Right renal cortex interstitium (tissue), 3 donors: ENCODE measurements around the gene STOX2. TPM values are rescaled to one million over a fixed set of nuclear protein-coding genes. Genes with fewer than 3 reads are reported as not detected.
A peak's percentile ranks its signal among the peaks of the same experiment; 100 is the strongest.

Experiments
- DNase-seq, 3 donors: peaks; one replicate each; pipeline ENCODE4 v3.0.0-alpha.2; 2013; ENCODE audit warnings: low read depth in 3 of 3, low spot score in 2 of 3
- polyA plus RNA-seq, 3 donors: library from polyadenylated mRNA; unstranded; fragments of 120-200 nt; gene quantifications; one replicate each; pipeline ENCODE4 v1.2.1, GENCODE V29; 2013; ENCODE audit not compliant: insufficient read length in 3 of 3

Gene STOX2, protein sequence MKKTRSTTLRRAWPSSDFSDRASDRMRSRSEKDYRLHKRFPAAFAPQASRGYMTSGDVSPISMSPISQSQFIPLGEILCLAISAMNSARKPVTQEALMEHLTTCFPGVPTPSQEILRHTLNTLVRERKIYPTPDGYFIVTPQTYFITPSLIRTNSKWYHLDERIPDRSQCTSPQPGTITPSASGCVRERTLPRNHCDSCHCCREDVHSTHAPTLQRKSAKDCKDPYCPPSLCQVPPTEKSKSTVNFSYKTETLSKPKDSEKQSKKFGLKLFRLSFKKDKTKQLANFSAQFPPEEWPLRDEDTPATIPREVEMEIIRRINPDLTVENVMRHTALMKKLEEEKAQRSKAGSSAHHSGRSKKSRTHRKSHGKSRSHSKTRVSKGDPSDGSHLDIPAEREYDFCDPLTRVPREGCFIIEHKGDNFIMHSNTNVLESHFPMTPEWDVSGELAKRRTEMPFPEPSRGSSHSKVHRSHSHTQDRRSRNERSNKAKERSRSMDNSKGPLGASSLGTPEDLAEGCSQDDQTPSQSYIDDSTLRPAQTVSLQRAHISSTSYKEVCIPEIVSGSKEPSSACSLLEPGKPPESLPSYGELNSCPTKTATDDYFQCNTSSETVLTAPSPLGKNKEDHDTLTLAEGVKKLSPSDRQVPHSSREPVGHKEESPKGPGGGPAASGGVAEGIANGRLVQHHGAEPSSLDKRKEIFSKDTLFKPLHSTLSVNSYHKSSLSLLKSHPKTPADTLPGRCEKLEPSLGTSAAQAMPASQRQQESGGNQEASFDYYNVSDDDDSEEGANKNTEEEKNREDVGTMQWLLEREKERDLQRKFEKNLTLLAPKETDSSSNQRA (N-terminal part only)
- 10 to 100 TPM in 1 of 3 donors, 1 to 10 TPM in 2; 7.7 to 10.5 (median 8.8) TPM for polyA plus RNA-seq

GRCh38 chr4:183905081-183905592, at the start of gene STOX2:
Gene STOX2 (plus strand): TSS chr4:183905307. CDS start chr4:183906791, 1,484 bp downstream.
- DNase-seq: no peak

DNA sequence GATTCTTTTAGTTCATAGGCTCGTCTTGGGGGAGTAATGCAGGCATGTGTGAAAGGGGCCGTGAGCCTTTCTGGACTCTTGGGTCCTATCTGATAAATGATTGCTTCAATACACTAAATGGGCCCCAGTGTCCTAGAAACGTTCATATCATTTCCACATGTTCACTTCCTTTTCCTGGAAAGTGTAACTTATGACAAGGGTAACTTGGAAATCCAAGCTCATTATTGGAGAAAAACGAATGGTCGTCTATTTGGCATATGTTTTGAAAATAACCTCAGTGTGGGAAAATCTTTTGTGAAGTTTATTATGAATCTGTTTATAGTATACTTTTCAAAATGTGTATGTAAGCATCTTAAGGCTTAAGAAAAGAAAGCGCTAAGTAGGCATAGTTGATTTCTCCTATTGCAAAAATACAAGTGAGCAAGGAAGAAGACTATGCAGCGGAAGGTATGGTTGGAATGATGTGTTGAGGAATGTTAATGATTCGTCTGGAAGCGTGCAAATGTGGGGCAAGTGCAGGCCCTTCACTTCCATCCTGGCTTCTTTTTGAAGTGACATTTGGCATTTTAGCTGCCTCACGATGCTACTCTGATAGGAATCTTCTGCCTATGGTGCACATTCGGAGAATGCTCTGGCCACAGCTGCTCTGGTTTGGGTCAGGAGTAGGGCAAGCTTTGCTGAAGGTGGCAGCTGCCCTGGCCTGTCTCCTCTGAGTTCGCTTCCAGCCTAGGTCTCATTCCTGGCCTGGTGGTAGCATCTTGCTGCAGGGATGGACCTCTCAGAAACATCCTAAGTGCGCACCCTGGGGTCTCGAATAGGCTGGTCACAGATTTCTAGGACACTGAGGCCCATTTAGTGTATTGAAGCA, 49.5 kb upstream of the STOX2 start:
- DNase-seq: no peak

- DNase-seq: no peak
Observed at GRCh38 chr4:183857040-183857439, 48.1 kb upstream of the STOX2 start.

DNA sequence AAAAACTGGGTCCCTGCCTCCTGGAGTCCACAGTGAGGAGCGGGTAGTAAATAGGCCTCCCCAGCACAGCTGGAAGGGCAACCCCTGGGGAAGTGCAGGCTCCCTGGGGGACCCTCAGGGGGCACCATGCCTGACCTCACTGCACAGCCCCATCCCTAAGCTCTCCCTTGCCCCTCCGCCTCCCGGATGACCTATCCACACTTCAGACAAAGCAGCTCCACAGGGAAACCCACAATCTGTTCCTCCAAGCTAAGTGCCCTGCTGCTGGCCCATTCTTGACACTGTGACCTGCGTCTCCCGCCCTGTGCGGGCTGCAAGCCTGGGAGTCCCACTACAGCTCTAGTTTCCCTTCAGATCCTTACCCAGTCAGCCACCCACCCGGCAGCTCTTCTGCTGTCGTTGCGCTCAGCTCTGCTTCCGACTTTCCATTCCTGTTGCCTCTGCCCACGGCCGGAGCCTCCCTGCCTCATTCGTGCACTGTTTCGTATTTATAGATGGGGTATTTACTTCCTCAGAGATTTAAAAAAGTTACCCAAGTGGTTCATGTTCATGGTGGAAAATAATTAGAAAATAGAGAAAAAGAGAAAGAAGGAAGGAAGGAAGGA, 47.0 kb upstream of the STOX2 start:
- no peak for DNase-seq

- no peak for DNase-seq
Observed at GRCh38 chr4:183860119-183860518, 45.0 kb upstream of the STOX2 start.

- DNase-seq: no peak
Observed at GRCh38 chr4:183860731-183861130, 44.4 kb upstream of the STOX2 start.

- DNase-seq: no peak
Observed at GRCh38 chr4:183861426-183861825, 43.7 kb upstream of the STOX2 start.

DNA sequence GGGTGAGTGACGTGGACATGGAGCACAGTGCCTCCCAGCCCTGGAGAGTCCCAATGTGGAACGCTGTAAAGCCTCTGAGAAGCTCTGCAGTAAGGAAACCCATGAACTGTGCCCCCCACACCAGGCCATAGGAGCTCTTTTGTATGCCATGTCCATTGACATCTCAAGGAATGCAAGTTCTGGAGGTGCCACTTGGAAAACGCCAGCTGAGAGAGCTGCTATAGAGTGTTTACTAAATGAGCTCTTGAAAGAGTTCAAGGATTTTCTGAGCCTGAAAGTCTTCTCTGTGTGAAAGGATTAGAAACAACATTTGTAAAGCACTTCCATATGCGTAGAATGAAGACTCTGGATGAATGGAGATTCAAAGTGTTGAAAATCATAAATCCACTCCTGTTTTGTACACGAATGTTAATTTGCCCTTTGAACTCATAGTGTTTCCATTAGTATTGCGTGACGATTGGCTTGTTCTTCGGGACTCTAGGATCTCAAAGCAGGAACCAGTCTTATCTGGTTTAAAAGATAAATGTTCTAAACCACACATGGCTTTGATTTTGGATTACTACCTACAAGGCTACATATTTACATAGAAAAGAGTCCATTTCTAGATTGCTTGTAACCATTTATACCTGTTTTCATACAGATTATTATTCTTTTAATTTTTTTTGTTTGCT, 41.8 kb upstream of the STOX2 start:
- DNase-seq: no peak

DNA sequence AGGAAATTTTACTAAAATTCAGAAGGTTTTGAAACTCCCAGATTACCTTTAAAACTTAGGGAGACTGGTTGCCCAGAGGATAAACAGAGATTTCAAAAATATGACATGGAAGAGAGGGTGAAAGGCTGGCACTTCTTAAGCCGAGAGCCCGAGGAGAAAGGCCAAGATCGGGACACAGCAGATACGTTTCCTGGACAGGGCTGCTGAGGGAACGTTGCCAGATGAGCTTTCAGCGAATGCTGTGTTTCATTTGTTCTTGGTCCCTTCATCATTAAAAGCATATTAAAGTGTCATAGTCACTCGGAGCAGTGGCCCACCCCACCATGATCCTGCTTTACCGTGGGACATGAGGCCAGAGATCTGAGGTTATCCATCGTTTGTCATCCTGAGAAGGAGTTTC, 37.9 kb upstream of the STOX2 start:
- DNase-seq: no peak

- DNase-seq: no peak
Observed at GRCh38 chr4:183870997-183871396, 34.1 kb upstream of the STOX2 start.

- no peak for DNase-seq
Observed at GRCh38 chr4:183871581-183871980, 33.5 kb upstream of the STOX2 start.

DNA sequence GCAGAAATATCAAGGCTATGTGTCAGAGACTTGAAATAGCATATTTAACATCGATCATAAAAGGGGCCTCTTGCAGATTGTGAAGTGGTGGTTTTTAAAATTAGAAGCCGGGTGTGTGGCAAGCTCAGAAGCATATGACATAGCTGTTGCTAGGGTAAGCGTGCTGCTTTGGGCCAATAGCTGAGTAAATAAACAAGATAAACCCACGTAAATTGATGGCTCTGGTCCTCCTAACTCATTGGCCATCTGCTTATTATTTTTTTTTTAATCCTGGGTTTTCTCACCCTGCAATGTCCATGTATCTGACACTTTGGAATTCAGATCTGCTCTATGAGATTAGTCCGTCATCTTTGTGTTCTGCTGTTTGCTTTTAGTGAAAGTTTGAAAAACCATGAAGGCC, 32.6 kb upstream of the STOX2 start:
- no peak for DNase-seq

DNA sequence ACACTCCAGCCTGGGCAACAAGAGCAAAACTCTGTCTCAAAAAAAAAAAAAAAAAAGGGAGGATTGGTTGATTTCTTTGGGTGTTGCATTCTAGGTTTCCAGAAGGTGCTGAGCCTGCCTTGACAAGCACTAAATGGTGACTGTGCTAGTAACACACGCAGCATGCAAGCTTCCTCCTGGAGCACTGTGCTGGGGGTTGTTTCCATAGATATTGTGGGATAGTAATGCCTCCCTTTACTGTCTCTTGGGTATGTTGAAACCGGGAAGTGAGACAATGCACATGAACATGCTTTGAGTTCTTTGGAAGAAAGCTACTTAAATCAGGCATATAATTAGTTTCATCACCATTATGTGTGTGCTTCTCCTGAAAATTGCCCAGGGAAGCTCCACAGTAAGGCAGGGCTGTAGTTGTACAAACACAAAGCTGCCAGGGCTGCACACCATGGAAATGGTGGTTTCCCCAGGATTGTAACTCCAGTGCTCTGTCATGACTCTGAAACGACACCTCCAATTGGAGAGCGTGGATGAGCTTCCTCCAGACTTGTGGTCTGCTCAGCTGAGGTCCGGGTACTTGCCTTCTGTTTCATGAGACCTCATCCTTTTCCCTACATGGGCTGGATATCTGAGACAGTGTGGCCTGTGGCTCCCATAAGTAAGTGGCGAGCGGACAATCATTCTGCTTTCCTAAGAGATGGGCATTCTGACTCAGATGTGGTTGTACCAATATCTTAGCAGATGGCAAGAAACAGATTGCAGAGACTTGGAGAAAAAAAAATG, 31.5 kb upstream of the STOX2 start:
- DNase-seq: no peak

- no peak for DNase-seq
Observed at GRCh38 chr4:183875251-183875825, 29.8 kb upstream of the STOX2 start.

- peak in 1 of 3 donors; percentile 31 for DNase-seq
Observed at GRCh38 chr4:183876268-183876934, 28.7 kb upstream of the STOX2 start.

DNA sequence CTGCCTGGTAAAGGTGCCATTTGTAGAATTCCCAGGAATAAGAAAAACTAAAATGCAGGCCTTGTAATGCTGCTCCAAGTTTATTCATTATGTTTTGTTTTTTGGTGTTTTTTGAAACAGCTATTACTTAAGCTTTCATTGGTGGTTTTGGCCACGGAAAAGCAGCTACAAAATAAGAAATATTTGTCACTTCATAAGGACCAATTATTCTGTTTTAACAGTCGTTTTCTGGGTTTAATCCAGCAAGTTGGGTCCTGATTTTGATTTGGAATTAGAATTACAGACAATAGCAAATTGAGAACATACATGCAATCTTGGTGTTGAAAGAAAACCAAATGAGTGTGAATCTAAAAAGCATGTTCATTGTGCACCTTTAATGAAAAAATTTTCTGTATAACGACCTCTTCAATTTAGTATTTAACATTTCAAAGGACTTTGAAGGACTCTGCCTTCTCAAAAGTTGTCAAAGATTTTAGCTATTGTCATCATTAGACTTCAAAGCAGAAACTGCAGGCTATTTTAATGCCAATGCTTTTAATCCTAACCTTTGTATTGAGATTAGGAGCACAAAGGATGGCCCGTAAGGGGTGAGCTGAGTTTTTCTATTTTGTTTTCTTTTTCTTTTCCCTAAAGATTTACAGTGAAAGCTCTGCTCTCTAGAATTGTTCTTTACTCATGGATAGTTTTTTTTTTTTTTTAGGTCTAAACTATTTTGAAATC, 26.7 kb upstream of the STOX2 start:
- no peak for DNase-seq

- no peak for DNase-seq
Observed at GRCh38 chr4:183885205-183885720, 19.8 kb upstream of the STOX2 start.
